GM12874 (cell line): ENCODE results near the gene CST8.

Experiments
- CTCF ChIP-seq: IDR thresholded peaks from 2 replicates; pipeline ENCODE4 v1.5.1; 2011; ENCODE audit warnings: low read depth, mild to moderate bottlenecking, control low read depth, low read length, moderate library complexity; ENCODE audit not compliant: insufficient read depth

The CST8 gene

DNA sequence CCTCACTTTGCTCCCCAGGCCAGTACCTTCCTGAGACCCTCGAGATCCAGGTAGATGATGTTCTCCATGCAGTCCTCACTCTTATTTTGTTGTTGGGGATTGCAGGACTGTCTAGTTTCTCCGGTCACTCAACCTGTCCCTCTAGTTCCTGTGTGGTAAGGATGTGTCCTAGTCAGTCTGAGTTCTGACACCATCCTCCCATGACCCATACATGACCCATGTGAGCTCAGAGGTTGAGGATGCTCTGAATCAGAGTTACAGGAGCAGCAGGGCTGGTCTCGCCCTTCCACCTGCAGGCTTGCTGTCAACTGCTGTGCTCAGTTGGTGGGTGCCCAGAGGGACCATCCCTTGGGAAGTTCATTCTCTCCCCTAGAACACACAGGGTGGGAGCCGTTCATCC is 11.9 kb upstream of the CST8 start:
- no peak for TF ChIP-seq CTCF

GRCh38 chr20:23482138-23482537 is 8.8 kb upstream of the CST8 start:
- TF ChIP-seq CTCF, result no peak

DNA sequence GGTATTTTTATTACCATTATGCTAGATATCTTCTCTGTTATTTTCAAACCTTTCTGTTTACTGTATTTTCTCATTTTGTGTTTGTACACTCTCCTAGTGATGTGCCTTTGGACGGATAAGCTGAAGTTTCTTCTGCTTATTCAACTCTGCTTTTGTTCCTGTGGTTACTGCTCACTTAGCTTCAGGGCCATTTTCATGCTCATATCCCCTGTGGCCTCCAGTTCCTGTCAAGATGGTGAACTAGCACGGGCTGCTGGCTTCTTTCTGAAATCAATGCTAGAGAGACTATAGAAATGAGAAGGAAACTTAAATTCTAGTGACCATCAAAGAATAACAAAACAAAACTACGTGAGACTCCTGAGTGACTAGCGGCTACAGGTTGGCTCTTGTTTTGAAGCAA is 6.8 kb upstream of the CST8 start:
- TF ChIP-seq CTCF, result no peak

DNA sequence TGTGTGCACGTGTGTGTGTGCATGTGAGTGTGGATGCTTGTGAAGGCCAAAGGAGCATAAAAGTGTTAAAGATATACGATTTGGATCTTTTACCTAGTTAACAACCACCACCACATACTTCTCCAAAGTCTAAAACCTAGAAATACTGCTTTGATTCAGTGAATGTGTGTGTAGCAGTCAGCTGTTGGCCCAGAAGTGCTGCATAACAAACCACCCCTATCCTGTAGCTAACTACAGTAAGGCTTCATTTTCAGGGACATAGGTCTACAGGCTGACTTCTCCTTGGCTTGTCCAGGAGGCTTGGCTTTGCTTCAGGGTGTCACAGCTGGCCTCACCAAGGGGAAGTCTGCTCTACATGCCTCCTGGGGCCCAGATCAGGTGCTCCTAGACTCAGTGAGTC is 2.4 kb upstream of the CST8 start:
- no peak for TF ChIP-seq CTCF

- TF ChIP-seq CTCF, result no peak
Observed at GRCh38 chr20:23488996-23489395, 1.9 kb upstream of the CST8 start.

DNA sequence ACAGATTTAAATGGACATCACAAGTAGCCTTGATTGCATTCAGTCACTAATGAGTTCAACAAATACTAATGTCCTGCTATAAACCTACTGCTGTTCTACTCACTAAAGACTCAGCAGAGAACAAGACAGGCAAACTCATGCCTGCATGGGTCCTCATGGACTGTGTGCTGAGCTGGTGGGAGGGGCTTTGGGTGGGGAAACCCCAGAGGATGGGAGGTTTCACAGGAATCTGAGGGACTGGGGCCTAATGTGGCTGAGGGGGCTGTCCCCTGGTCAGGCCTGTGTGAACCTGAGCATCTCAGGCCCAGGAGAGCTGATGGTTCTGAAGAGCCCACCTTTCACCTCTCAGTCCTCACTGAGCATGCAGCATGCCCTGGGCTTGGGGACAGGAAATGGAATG is 1.4 kb downstream of the CST8 start:
- TF ChIP-seq CTCF, result no peak

- TF ChIP-seq CTCF, result no peak
Observed at GRCh38 chr20:23493172-23493772, 2.4 kb downstream of the CST8 start.
